Heart right ventricle (tissue), 16 donors: ENCODE data around the gene LSM14A. TPM values are rescaled to one million over a fixed set of nuclear protein-coding genes. Genes with fewer than 3 reads are reported as not detected.

Experiments used
- ATAC-seq, 8 donors: fragments of 200-7000 bp; cut with Tn5 transposase; one replicate each; pipeline ENCODE4 v1.9.1; 2020; ENCODE audit warnings: mild to moderate bottlenecking in 8 of 8, moderate library complexity in 8 of 8, moderate number of reproducible peaks in 1 of 8
- DNase-seq, 2 donors: peaks; one replicate each; pipeline ENCODE4 v3.0.0-alpha.2; 2020
- H3K27ac ChIP-seq, 10 donors: fragments of 200-600 bp; sonication (generic) in 2 of 10; one replicate each; pipeline versions ENCODE4 v1.5.0 to v1.8.0; 2020 to 2022; ENCODE audit warnings: mild to moderate bottlenecking in 3 of 10
- H3K27me3 ChIP-seq, 7 donors: fragments of 200-600 bp; one replicate each; pipeline ENCODE4 v1.8.0; 2021 to 2022; ENCODE audit warnings: mild to moderate bottlenecking in 2 of 7
- H3K36me3 ChIP-seq, 9 donors: fragments of 200-600 bp; sonication (generic) in 1 of 9; one replicate each; pipeline versions ENCODE4 v1.5.0 to v1.8.0; 2020 to 2022; ENCODE audit warnings: mild to moderate bottlenecking in 2 of 9
- H3K4me1 ChIP-seq, 9 donors: fragments of 200-600 bp; sonication (generic) in 1 of 9; one replicate each; pipeline versions ENCODE4 v1.5.0 to v1.8.0; 2020 to 2022; ENCODE audit warnings: mild to moderate bottlenecking in 4 of 9
- H3K4me3 ChIP-seq, 10 donors: fragments of 200-600 bp; sonication (generic) in 2 of 10; one replicate each; pipeline versions ENCODE4 v1.5.0 to v1.8.0; 2020 to 2022; ENCODE audit warnings: mild to moderate bottlenecking in 7 of 10, moderate library complexity in 2 of 10
- H3K9me3 ChIP-seq, 11 donors: fragments of 200-600 bp in 10 of 11; sonication (generic) in 2 of 11; one replicate each; pipeline versions ENCODE4 v1.5.0 to v1.8.0; 2013 to 2022; ENCODE audit warnings: mild to moderate bottlenecking in 2 of 11, control low read depth in 1 of 11, moderate library complexity in 1 of 11
- CTCF ChIP-seq, 9 donors: fragments of 200-600 bp; sonication (generic) in 2 of 9; IDR thresholded peaks; one replicate each; pipeline versions ENCODE4 v1.5.0 to v1.8.0; 2021 to 2022; ENCODE audit warnings: antibody characterized with exemption in 9 of 9, mild to moderate bottlenecking in 5 of 9, moderate library complexity in 1 of 9
- WGBS, 2 donors: extraction: QIAGEN DNeasy Blood & Tissue Kit; methylation state at CpG; one replicate each; pipeline ENCODE4 v1.1.7; 2013; ENCODE audit warnings: inconsistent platforms in 1 of 2; 5-methylcytosine and 5-hydroxymethylcytosine counted together
- intact Hi-C, 10 donors: fragments of 100-400 bp; cut with DNase I; formaldehyde crosslinking; loops; one replicate each; pipeline versions ENCODE4 v1.11.1 to v1.14.2; 2022
- polyA plus RNA-seq, 2 donors: library from polyadenylated mRNA; stranded (reverse); fragments of 200-250 nt; gene quantifications; one replicate each; pipeline ENCODE4 v1.2.3, GENCODE V29; 2013
- total RNA-seq, 10 donors: library from RNA; stranded (reverse); fragmentation: NEBNext Ultra II Directional in 3 of 10; extraction: Animal tissue kit (Norgen Biotek cat#: 25700) in 3 of 10; gene quantifications; one replicate each; pipeline versions ENCODE4 v1.2.1 to v1.2.4, GENCODE V29; 2021 to 2023
- donor health status: Arrhythmogenic right ventricular cardiomyopathy.
- donor health status: ischemic (EF 13 %, LVEDD 7.1; RV severe dilation, severe dysfunction).
- donor health status: healthy with polysubstance abuse.
- donor health status: DM: no; HTN: yes; CAD: no.
- donor health status: DM: no; HTN: no; CAD: no.
- donor health status: ischemic (EF 25% LVEDD 6.9; RV normal size, moderate dysfunction).
- donor health status: ischemic (EF 25% LVEDD 5.7; RV mildly dilated, moderate dysfunction).
- donor health status: healthy.
- donor health status: DM: yes; HTN: yes; CAD: no.
- donor health status: Ischemic cardiomyopathy.
- donor health status: ischemic (EF 35%, LVEDD 5.7; RV mildly dilated, moderate dysfunction).
- donor health status: nonischemic (EF 11% LVEDD 7.7; RV severe dilation, severe dysfunction).
- donor health status: DM: yes; HTN: yes; CAD: no.
- donor health status: PGD.
- donor health status: ischemic (EF 29% LVEDD 5.4; RV normal size, mild dysfunction).
- donor health status: nonischemic (EF 23%, LVEDD 6.1; RV moderate dilation, normal function).

Gene LSM14A
- total and polyA plus RNA-seq, 12 donors: 44.7 to 78.0 (median 66.1) TPM

GRCh38 chr19:34145741-34146202, 26.5 kb upstream of the LSM14A start:
- no peaks in the 10 kb centered on the region for H3K4me1 ChIP-seq
- WGBS, 2 donors: 13 to 14% methylated on average over 7 of the region's 7 CpGs
- intact Hi-C loops: loop anchor here (1.0 to 10.0 kb wide), 7 partner anchors 101 to 368 kb away; no protein-coding TSS in a partner anchor
- peak in 4 of 8 donors; percentile 27 to 56 (median 41) for ATAC-seq
- H3K36me3 ChIP-seq: no peaks in the 10 kb centered on the region
- TF ChIP-seq CTCF (IDR thresholded peaks at IDR 0.05): peak; percentile 68 to 88 (median 80)
- H3K27me3 ChIP-seq: peaks cover 0 to 3% (median 0%) of the 10 kb centered on the region in 7 donors
- no peaks in the 10 kb centered on the region for H3K9me3 ChIP-seq
- no peak overlapping the region for H3K27ac ChIP-seq
- peak in 1 of 2 donors; percentile 46 for DNase-seq
- H3K4me3 ChIP-seq: no peak overlapping the region

GRCh38 chr19:34148658-34149185, 23.6 kb upstream of the LSM14A start:
- no peak overlapping the region for H3K4me3 ChIP-seq
- TF ChIP-seq CTCF (IDR thresholded peaks at IDR 0.05): no peak
- H3K9me3 ChIP-seq: no peaks in the 10 kb centered on the region
- peaks cover 0 to 3% (median 0%) of the 10 kb centered on the region in 7 donors for H3K27me3 ChIP-seq
- H3K4me1 ChIP-seq: no peaks in the 10 kb centered on the region
- no peak overlapping the region for H3K27ac ChIP-seq
- H3K36me3 ChIP-seq: no peaks in the 10 kb centered on the region
- 84 to 88% methylated on average over 9 of the region's 9 CpGs for WGBS, 2 donors
- ATAC-seq (no peak), DNase-seq (no peak)
- intact Hi-C loops: loop anchor here in 9 of 10 donors (5.0 to 10.0 kb wide), 5 partner anchors 104 to 371 kb away; no protein-coding TSS in a partner anchor

- WGBS, 2 donors: 83 to 84% methylated on average over 5 of the region's 5 CpGs
- TF ChIP-seq CTCF (IDR thresholded peaks at IDR 0.05): no peak
- Histone ChIP-seq H3K4me3 (no peak overlapping the region), H3K36me3 (no peaks in the 10 kb centered on the region), H3K27ac (no peak overlapping the region), H3K9me3 (no peaks in the 10 kb centered on the region), H3K4me1 (no peaks in the 10 kb centered on the region), H3K27me3 (peaks cover 0 to 3% (median 0%) of the 10 kb centered on the region in 7 donors)
- DNase-seq: no peak
- intact Hi-C loops: loop anchor here in 9 of 10 donors (5.0 to 10.0 kb wide), 5 partner anchors 105 to 373 kb away; no protein-coding TSS in a partner anchor
- no peak for ATAC-seq
Observed at GRCh38 chr19:34149873-34150272, 22.4 kb upstream of the LSM14A start.

- ATAC-seq (no peak), DNase-seq (no peak)
- intact Hi-C loops: no loop called here
- H3K4me1 ChIP-seq: no peaks in the 10 kb centered on the region
- H3K27me3 ChIP-seq: peaks cover 0 to 3% (median 0%) of the 10 kb centered on the region in 7 donors
- H3K36me3 ChIP-seq: no peaks in the 10 kb centered on the region
- no peak overlapping the region for H3K4me3 ChIP-seq
- 75 to 80% methylated on average over 4 of the region's 4 CpGs for WGBS, 2 donors
- TF ChIP-seq CTCF (IDR thresholded peaks at IDR 0.05): no peak
- no peak overlapping the region for H3K27ac ChIP-seq
- no peaks in the 10 kb centered on the region for H3K9me3 ChIP-seq
Observed at GRCh38 chr19:34150558-34150957, 21.7 kb upstream of the LSM14A start.
